UCSD-AML1 (cell line): ENCODE measurements around the gene TANGO6.

Source experiments
- DNase-seq: peaks from one replicate; lab custom pipeline; 2025; ENCODE audit not compliant: unreplicated experiment; lab: John Stamatoyannopoulos, UW

TANGO6 gene

DNA sequence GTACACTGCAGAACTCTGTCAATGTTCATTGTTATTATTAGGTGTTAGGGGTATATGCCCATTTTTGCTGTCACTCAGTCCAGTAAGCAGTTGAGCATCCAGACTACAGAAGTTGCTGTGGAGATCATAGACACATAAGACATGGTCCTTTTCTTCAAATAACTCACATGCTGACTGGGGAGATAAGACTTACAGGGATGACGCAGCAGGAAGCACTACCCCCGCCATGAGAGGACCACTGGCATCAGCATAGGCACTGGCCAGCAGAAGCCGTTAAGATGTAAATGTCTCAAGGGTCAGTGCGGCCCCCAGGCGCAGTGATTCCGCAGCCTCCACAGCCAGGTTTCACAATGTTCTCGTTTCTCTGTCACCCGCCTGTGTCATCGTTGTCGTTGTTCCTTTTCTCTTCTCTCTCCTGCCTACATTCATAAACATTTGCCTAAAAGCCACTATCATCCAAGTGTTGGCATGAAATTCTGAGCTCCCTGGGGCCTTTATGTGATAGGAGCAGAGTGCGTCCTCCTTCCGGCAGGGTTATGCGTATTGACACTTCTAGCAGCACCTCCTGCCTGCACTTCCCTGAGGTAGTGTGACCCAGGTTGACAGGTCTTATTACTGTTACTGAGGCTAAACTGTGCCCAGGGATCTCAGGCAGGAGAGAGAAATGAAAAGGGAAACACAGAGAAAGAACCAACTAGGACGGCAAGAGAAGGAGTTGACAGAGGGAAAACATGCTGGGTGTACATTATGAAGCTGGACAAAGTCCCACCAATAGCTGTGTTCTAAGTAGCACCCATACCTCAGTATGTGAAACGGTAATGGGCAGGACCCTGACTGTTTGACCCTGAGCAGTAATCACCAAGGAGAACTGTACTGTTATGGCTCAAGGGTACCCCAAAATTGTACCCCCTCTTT lies 17.9 kb downstream of the TANGO6 start:
- no peak for DNase-seq

DNA sequence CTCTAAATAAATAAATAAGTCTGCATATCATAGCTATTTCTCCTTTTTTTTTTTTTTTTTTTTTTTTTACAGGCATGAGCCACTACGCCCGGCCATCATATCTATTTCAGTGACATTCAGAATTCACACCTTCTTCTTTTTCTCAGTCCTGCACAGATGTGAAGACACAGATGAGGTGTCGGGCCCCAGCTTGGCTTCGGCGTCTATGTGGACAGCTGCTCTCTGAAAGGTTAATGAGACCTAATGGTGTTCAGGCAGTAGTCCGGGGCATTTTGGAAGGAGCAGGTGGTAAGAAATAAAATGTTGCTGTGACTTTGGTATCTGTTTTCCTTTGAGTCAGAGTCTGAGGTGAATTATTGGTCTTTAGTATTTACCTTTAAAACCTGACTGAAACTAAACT lies 23.6 kb downstream of the TANGO6 start:
- DNase-seq = no peak

DNA sequence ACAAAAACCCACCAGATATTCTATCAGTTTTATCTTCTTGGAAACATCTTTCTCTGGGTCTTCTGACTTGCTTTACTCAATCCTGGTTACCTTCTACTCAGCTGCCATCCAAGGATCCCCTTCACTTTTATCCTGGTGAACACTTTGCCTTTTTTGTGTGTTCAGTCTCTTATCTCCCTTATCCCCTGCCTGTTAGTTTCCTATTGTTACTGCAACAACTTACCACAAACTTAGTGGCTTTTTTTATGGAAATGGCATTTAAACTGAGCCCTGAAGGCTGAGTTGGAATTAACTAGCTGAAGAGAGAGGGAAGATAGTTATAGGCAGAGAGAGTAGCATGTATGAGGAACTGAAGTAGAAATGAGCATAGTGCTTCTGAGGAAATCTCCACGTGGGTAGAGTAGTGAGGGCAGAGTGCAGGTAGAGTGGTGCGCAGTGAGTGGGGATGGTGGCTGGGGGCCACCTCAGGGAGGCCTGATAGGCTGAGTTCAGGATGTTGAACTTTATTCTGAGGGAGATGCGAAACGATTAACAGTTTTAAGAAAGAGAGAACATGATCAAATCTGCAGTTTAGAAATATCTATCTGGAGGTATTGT lies 26.3 kb downstream of the TANGO6 start:
- DNase-seq = no peak

DNA sequence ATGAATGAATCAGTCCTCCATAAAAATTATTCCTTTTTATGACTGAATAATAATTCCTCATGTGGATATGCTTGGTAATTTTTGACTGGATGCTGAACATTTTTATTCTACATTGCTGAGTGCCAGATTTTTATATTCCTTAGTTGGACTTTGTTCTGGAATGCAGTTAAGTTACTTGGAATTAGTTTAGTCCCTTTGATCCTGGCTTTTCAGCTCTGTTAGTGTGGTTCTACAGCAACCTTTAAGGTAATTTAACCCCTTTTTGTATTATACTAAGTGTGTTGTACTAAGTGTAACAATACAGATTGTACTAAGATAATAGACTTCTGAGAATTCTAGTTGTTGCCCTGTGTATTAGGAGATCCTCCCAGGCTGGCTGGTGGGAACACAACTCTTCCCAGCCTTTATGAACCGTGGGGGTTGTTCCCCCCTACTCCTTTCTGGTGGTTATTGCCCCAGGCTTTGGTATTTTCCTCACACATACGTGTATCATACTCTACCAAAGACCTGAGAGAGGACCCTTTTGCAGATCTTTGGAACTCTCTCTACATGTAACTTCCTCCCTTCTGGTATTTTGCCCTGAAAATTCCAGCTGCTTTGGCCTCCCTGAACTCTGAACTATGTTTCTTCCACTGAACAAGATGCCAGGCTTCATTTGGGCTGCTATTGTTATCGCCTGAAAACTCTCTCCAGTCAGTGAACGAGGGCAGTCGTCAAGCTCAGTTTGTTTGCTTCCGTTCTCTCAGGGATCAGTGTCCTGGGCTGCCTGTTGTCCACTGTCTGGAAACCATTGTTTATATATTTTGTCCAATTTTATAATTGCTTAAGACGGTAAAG lies 30.5 kb downstream of the TANGO6 start:
- no peak for DNase-seq

GRCh38 chr16:68875871-68876270 lies 32.5 kb downstream of the TANGO6 start:
- DNase-seq = no peak

DNA sequence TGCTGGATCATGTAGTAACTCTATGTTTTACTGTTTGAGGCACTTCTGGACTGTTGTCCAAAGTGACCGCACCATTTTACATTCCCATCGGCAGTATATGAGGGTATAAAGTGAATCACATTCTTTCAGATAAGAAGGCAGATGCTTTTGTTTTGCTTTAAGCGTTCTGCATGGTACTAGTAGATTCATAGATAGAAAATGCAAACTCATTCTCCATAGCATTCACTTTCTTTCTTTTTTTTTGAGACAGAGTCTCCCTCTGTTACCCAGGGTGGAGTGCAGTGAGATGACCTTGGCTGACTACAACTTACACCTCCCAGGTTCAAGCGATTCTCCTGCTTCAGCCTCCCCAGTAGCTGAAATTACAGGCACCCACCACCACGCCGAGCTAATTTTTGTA lies 40.4 kb downstream of the TANGO6 start:
- DNase-seq = no peak

- DNase-seq = no peak
These were observed 41.1 kb downstream of the TANGO6 start for GRCh38 chr16:68884401-68884800.

GRCh38 chr16:68884861-68885720 lies 41.8 kb downstream of the TANGO6 start:
- no peak for DNase-seq

DNA sequence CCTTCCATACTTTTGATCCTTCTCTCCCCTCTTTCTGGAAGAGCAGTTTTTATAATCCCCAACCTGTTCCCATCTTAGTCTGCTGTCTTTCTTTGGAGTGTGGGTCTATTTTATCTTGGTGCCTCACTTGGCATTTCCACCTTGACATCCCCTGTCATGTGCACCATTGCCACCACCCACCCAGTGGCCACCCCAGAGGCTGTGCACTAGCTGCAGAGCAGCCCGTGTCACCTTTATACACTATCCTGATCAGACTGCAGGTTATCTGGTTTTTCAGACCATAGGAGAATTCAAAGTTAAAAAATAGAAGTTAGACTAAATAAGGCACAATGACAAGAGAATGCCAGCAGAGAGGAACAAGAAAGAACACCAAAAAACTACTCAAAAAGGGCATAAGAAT lies 43.8 kb downstream of the TANGO6 start:
- no peak for DNase-seq

- no peak for DNase-seq
These were observed 46.3 kb downstream of the TANGO6 start for GRCh38 chr16:68889508-68890150.

- DNase-seq = no peak
These were observed 48.9 kb downstream of the TANGO6 start for GRCh38 chr16:68892214-68892613.

GRCh38 chr16:68892898-68893297 lies 49.6 kb downstream of the TANGO6 start:
- no peak for DNase-seq

- peak; percentile 28 for DNase-seq
These were observed 50.7 kb downstream of the TANGO6 start for GRCh38 chr16:68893710-68894705.

- DNase-seq = no peak
These were observed 51.4 kb downstream of the TANGO6 start for GRCh38 chr16:68894714-68895113.

GRCh38 chr16:68898026-68898425 lies 54.7 kb downstream of the TANGO6 start:
- DNase-seq = no peak

DNA sequence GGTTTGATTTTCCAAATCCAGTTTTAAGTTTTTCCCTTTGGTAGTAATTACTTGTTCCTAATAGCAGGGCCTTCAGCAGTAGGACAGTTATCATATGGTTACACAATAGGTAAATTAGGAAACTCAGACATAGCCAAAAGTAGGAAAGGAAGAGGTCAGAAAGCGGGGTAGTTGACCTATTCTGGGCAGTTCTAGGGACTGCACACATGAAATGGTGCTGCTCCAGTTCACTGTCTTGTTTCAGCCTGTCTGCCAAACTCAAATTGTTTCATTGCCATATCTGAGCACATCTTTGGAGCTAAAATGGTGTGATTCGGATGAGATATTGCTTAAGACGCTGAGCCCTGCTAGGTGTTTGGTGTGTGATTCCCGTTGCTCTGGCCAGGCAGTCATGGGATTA lies 56.7 kb downstream of the TANGO6 start:
- DNase-seq = no peak

- DNase-seq = no peak
These were observed 59.0 kb downstream of the TANGO6 start for GRCh38 chr16:68902003-68902968.

DNA sequence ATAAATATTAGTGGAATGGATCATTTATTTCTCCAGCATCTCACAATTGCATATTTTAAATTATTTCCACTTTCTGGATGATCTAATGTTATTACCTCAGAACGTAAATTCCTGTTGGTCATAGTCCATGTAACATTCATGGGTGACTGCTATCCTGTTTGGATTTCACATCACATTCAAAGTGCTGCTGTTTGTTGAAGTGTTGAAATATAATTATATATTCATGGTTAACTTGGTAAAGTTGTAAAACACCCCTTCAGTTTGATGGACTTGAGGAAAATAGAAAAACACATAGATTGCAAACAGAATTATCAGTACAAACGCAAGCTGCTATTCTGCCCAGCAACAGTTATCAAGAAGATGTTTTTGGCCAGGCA lies 59.6 kb downstream of the TANGO6 start:
- no peak for DNase-seq
